Heart left ventricle (tissue), 13 donors: ENCODE measurements around the gene GAN.

Experiments used
- POLR2A ChIP-seq, 2 donors: fragments of 450-650 bp; IDR thresholded peaks; one replicate each; pipeline ENCODE4 v1.6.1; 2017; ENCODE audit warnings: antibody characterized with exemption in 2 of 2, mild to moderate bottlenecking in 2 of 2, moderate library complexity in 2 of 2
- TF ChIP-seq, protein P1 (sequence below), 12 donors: fragments of 200-600 bp; sonication (generic) in 4 of 12; IDR thresholded peaks; one replicate each; pipeline versions ENCODE4 v1.5.0 to v1.8.0; 2018 to 2022; ENCODE audit warnings: antibody characterized with exemption in 12 of 12, mild to moderate bottlenecking in 5 of 12
- donor health status: ischemic (EF 13 %, LVEDD 7.1; RV severe dilation, severe dysfunction).
- donor health status: DM: no; HTN: yes; CAD: no.
- donor health status: DM: no; HTN: no; CAD: no.
- donor health status: ischemic (EF 25% LVEDD 6.9; RV normal size, moderate dysfunction).
- donor health status: ischemic (EF 25% LVEDD 5.7; RV mildly dilated, moderate dysfunction).
- donor health status: ischemic (EF 35%, LVEDD 5.7; RV mildly dilated, moderate dysfunction).
- donor health status: nonischemic (EF 11% LVEDD 7.7; RV severe dilation, severe dysfunction).
- donor health status: DM: yes; HTN: yes; CAD: no.
- donor health status: PGD.
- donor health status: ischemic (EF 29% LVEDD 5.4; RV normal size, mild dysfunction).
- donor health status: nonischemic (EF 23%, LVEDD 6.1; RV moderate dilation, normal function).

- TF ChIP-seq POLR2A (IDR thresholded peaks at IDR 0.05) = no peak
- TF ChIP-seq, protein P1, sequence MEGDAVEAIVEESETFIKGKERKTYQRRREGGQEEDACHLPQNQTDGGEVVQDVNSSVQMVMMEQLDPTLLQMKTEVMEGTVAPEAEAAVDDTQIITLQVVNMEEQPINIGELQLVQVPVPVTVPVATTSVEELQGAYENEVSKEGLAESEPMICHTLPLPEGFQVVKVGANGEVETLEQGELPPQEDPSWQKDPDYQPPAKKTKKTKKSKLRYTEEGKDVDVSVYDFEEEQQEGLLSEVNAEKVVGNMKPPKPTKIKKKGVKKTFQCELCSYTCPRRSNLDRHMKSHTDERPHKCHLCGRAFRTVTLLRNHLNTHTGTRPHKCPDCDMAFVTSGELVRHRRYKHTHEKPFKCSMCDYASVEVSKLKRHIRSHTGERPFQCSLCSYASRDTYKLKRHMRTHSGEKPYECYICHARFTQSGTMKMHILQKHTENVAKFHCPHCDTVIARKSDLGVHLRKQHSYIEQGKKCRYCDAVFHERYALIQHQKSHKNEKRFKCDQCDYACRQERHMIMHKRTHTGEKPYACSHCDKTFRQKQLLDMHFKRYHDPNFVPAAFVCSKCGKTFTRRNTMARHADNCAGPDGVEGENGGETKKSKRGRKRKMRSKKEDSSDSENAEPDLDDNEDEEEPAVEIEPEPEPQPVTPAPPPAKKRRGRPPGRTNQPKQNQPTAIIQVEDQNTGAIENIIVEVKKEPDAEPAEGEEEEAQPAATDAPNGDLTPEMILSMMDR (IDR thresholded peaks at IDR 0.05) = no peak
Observed at GRCh38 chr16:81324808-81325207, 10.0 kb downstream of the GAN start.
